K562 (cell line): ENCODE data around the gene DOK3. TPM values are rescaled to one million over a fixed set of nuclear protein-coding genes. Genes with fewer than 3 reads are reported as not detected.

ENCODE experiments used
- CBFB ChIP-seq: sonication (generic); formaldehyde crosslinking; IDR thresholded peaks from 2 replicates; pipeline ENCODE4 v1.4.0; 2020; ENCODE audit warnings: mild to moderate bottlenecking, missing genetic modification reagents
- CEBPG ChIP-seq, 3 experiments: fragments of 200-800 bp in 1 of 3; sonication (Bioruptor generic) in 1 of 3; sonication (generic) in 1 of 3; formaldehyde crosslinking in 1 of 3; IDR thresholded peaks in 2 of 3; conservative IDR thresholded peaks in 1 of 3; 2 replicates each; pipeline versions ENCODE4 v1.6.1 to v1.8.0; 2016 to 2022; ENCODE audit warnings: missing compliant biosample characterization in 2 of 3, missing genetic modification characterization in 2 of 3, mild to moderate bottlenecking in 1 of 3, missing genetic modification reagents in 1 of 3
- CHAMP1 ChIP-seq: fragments of 450-650 bp; IDR thresholded peaks from 2 replicates; pipeline ENCODE4 v1.6.1; 2016; ENCODE audit warnings: mild to moderate bottlenecking
- CREB3 ChIP-seq: fragments of 450-650 bp; conservative IDR thresholded peaks from 2 replicates; pipeline ENCODE4 v1.6.1; 2016; ENCODE audit warnings: missing genetic modification characterization, low read depth, mild to moderate bottlenecking, missing compliant biosample characterization, moderate library complexity
- CREM ChIP-seq: IDR thresholded peaks from 2 replicates; pipeline ENCODE4 v1.6.1; 2014; ENCODE audit warnings: antibody characterized with exemption, low read depth
- ESRRA ChIP-seq: fragments of 450-650 bp; IDR thresholded peaks from 2 replicates; pipeline ENCODE4 v1.6.1; 2014; ENCODE audit warnings: low read depth, mild to moderate bottlenecking, moderate library complexity, borderline replicate concordance
- FOXK1 ChIP-seq: sonication (generic); formaldehyde crosslinking; IDR thresholded peaks from 2 replicates; pipeline ENCODE4 v1.8.0; 2022; ENCODE audit warnings: missing genetic modification reagents, mild to moderate bottlenecking, borderline replicate concordance
- GABPA ChIP-seq: fragments of 200-800 bp; sonication (Bioruptor generic); conservative IDR thresholded peaks from 2 replicates; pipeline ENCODE4 v1.6.1; 2016; ENCODE audit warnings: low read depth, missing genetic modification characterization, missing compliant biosample characterization
- GATAD2B ChIP-seq: fragments of 450-650 bp; IDR thresholded peaks from 2 replicates; pipeline ENCODE4 v1.6.1; 2017; ENCODE audit warnings: mild to moderate bottlenecking, borderline replicate concordance
- HCFC1 ChIP-seq: IDR thresholded peaks from 2 replicates; pipeline ENCODE4 v1.6.1; 2012; ENCODE audit warnings: low read depth, low read length, improper control_type of control experiment
- HDGF ChIP-seq: fragments of 450-650 bp; IDR thresholded peaks from 2 replicates; pipeline ENCODE4 v1.6.1; 2016
- HES1 ChIP-seq: fragments of 450-650 bp; IDR thresholded peaks from 2 replicates; pipeline ENCODE4 v1.6.1; 2016; ENCODE audit warnings: low read depth, mild to moderate bottlenecking, moderate library complexity
- HNRNPUL1 ChIP-seq: fragments of 200-400 bp; formaldehyde crosslinking; IDR thresholded peaks from 2 replicates; pipeline ENCODE4 v1.6.1; 2017; ENCODE audit warnings: low read length
- KDM2B ChIP-seq: fragments of 250-450 bp; sonication (Bioruptor Pico); IDR thresholded peaks from 2 replicates; pipeline ENCODE4 v1.8.0; 2021; ENCODE audit warnings: mild to moderate bottlenecking, moderate library complexity
- PML ChIP-seq: IDR thresholded peaks from 2 replicates; pipeline ENCODE4 v1.6.1; 2012; ENCODE audit warnings: low read length, inconsistent platforms
- POLR2AphosphoS2 ChIP-seq: IDR thresholded peaks from 2 replicates; pipeline ENCODE4 v1.6.1; 2012; ENCODE audit warnings: low read length, improper control_type of control experiment
- RFX5 ChIP-seq: IDR thresholded peaks from 2 replicates; pipeline ENCODE4 v1.6.1; 2011; ENCODE audit warnings: low read depth, mild to moderate bottlenecking, improper control_type of control experiment, low read length
- SPI1 ChIP-seq: IDR thresholded peaks from 2 replicates; pipeline ENCODE4 v1.6.1; 2011; ENCODE audit warnings: low read depth, low read length, control low read depth, borderline replicate concordance
- polyA plus RNA-seq, 8 experiments: library from polyadenylated mRNA; depleted of rRNA in 4 of 8; stranded (reverse) in 5 of 8; unstranded in 3 of 8; fragments of >200 nt; fragmentation: Nextera tagmentation in 2 of 8; fragmentation: Illumina TruSeq in 1 of 8; extraction: Ambion mirVana in 2 of 8; extraction: Trizol in 1 of 8; gene quantifications; 2 replicates each; pipeline versions ENCODE4 v1.2.1 to v1.2.3, GENCODE V29; 2011 to 2014; ENCODE audit warnings: inconsistent platforms in 1 of 8, missing spikeins in 1 of 8
- total RNA-seq, 7 experiments: library from RNA; depleted of rRNA in 6 of 7; stranded (reverse); fragments of >200 nt in 6 of 7; fragmentation: Illumina TruSeq in 2 of 7; extraction: Trizol in 2 of 7; gene quantifications; 2 replicates each; pipeline versions ENCODE4 v1.2.1 to v1.2.3, GENCODE V29; 2011 to 2021; ENCODE audit warnings: low replicate concordance in 1 of 7
- TF ChIP-seq, protein P1 (sequence below): fragments of 450-650 bp; formaldehyde crosslinking; IDR thresholded peaks from 2 replicates; pipeline ENCODE4 v1.4.0; 2020; ENCODE audit warnings: mild to moderate bottlenecking, mixed read lengths
- TF ChIP-seq, protein P2 (sequence below): fragments of 450-650 bp; IDR thresholded peaks from 2 replicates; pipeline ENCODE4 v1.6.1; 2016

The DOK3 gene
- total and polyA plus RNA-seq, 9 of the 15 experiments (the other 6 are each of a cell fraction or from before 2014, with no cell fraction given): 1.3 to 23.0 (median 8.0) TPM

DNA sequence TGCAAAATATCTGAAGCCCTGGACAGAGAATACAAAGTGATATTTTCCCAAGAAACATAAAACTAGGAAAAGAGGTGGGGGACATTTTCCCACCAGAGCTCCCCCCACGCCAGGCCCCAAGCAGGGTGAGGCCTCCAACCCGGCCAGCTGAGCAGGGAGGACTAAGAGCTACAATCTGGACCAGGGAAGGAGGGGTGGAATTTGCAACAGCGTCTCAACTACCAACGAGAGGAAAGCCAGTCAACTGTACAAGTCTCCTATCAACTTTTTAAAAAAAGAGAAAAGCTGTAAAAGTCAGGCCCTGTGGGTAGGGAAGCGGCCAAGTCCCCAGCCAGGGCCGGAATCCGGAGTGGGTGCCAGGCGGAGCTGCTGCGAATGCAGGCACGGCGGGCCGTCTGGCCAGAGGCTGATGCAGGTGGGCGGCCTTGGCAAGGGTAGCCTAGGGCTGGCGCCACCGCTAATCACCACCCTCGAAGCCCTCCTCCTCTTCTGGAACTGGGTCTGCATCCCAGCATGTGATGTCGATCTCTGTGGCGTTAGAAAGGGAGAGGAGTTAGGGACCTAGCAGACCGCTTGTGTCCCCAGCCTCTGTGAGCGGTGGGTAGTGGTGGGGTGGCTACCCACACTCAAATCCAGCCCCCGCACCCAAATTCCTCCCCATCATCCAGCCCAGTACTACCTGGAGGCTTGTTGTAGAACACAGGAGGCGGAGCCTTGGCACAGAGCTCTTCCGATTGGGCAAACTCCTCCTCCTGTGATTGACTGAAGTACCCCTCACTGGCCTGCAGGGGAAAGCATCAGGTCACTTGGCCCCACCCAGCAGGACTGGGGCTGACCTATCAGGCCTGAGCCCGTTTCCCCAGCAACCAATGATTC is 52.4 kb downstream of the DOK3 start (continued):
- TF ChIP-seq, protein P1, sequence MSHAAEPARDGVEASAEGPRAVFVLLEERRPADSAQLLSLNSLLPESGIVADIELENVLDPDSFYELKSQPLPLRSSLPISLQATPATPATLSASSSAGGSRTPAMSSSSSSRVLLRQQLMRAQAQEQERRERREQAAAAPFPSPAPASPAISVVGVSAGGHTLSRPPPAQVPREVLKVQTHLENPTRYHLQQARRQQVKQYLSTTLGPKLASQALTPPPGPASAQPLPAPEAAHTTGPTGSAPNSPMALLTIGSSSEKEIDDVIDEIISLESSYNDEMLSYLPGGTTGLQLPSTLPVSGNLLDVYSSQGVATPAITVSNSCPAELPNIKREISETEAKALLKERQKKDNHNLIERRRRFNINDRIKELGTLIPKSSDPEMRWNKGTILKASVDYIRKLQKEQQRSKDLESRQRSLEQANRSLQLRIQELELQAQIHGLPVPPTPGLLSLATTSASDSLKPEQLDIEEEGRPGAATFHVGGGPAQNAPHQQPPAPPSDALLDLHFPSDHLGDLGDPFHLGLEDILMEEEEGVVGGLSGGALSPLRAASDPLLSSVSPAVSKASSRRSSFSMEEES: no peak
- TF ChIP-seq GABPA (tag) (no peak), PML (no peak), CEBPG (CRISPR knock-in tag; IDR thresholded peaks at IDR 0.05) (peak; percentile 33; the same call in 1 of the 2 replicates), CEBPG (tag; conservative IDR thresholded peaks at IDR 0.05 in 1 of 2, IDR thresholded peaks at IDR 0.05 in 1 of 2) (0 out of 4 replicates have a peak, but pooled peaks of 1 of the 2 experiments have one; percentile 36), GATAD2B (no peak), CHAMP1 (no peak), RFX5 (peak; percentile 88), HDGF (no peak), KDM2B (CRISPR knock-in tag) (no peak), ESRRA (peak; percentile 36; the same call in 1 of the 2 replicates), HCFC1 (peak; percentile 39), POLR2AphosphoS2 (no peak), CREB3 (tag) (no peak), HES1 (no peak), HNRNPUL1 (no peak), CBFB (CRISPR knock-in tag) (no peak), CREM (peak; percentile 56; the same call in 1 of the 2 replicates), SPI1 (0 out of 2 replicates have a peak, but pooled peaks have one; percentile 11), FOXK1 (CRISPR knock-in tag) (peak; percentile 76; the same call in 1 of the 2 replicates)
- TF ChIP-seq, protein P2, sequence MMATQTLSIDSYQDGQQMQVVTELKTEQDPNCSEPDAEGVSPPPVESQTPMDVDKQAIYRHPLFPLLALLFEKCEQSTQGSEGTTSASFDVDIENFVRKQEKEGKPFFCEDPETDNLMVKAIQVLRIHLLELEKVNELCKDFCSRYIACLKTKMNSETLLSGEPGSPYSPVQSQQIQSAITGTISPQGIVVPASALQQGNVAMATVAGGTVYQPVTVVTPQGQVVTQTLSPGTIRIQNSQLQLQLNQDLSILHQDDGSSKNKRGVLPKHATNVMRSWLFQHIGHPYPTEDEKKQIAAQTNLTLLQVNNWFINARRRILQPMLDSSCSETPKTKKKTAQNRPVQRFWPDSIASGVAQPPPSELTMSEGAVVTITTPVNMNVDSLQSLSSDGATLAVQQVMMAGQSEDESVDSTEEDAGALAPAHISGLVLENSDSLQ: peak; percentile 96
